Head of caudate nucleus (tissue), 42 donors: ENCODE measurements around the gene SH3TC1.

Experiments used
- DNase-seq, 42 donors: peaks; one replicate each; pipeline versions ENCODE4 v3.0.0 to v3.0.0-alpha.2; 2020 to 2021; ENCODE audit warnings: mixed read lengths in 7 of 42
- intact Hi-C: fragments of 100-400 bp; cut with DNase I; formaldehyde crosslinking; loops from one replicate; pipeline ENCODE4 v1.15.0; 2022

The SH3TC1 gene

DNA sequence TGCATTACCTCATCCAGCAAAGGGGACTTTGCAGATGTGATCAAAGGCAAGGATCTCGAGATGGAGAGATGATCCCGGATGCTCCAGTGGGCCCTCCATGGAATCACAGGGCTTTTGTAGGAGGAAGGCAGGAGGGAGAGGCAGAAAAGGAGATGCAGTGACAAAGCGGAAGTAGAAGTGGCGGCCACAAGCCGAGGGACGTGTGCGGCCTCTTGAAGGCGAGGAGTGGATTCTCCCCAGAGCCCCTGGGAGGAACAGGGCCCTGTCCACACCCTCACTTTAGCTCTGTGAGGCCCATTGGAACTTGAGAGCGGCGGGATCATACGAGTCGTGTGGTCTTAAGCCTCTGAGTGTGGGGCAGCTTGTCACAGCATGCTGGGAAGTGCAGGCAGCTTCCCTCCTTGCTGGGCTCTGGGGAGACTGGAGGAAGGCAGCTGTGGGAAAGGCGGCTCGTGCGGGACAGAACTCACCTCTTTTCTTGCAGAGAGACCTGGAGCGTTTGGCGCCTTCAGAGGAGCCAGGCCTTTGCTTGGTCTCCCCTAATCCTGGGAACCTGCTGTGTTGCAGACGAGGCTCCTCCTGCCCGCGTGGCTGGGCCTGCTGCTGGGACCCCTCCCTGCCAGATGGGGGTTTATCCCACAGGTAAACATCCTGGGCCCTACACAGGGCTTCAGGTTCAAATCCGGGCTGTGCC lies 10.2 kb downstream of the SH3TC1 start:
- no peak for DNase-seq
- intact Hi-C loops, result no loop called here

DNA sequence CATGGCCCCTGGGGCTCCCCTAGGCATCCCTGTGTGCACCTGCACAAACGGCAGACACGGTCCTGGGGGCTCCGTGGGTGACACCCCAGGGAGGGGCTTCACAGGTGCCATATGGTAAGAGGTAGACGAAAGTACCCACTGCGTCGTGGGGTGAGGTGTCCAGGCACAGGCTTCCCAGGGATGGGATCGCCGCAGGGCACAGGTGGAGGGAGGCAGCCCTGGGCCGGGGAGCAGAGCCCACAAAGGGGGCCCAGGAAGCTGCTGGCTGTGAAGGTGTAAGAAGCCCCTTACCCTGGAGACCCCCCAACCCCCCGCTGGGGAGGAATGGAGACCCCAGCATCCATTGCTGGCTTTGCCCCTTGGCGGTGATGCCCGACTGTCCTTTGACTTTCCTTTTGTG lies 10.9 kb downstream of the SH3TC1 start:
- no peak for DNase-seq
- intact Hi-C loops, result no loop called here

DNA sequence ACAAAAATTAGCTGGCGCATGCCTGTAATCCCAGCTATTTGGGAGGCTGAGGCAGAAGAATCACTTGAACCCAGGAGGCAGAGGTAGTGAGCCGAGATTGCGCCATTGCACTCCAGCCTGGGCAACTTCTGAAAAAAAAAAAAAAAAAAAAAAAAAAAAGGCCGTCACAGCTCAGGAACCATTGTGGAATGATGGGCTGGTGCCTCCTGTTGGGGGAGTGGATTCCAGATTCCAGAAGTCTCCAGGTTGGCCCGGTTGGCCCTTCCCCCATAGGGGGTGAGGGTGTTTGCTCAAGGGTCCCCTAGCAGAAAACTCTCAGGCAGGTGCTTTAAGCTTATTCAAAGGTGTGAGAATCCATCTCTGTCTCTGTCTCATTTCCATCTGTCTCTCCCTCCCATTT lies 11.5 kb downstream of the SH3TC1 start:
- intact Hi-C loops, result no loop called here
- no peak for DNase-seq

DNA sequence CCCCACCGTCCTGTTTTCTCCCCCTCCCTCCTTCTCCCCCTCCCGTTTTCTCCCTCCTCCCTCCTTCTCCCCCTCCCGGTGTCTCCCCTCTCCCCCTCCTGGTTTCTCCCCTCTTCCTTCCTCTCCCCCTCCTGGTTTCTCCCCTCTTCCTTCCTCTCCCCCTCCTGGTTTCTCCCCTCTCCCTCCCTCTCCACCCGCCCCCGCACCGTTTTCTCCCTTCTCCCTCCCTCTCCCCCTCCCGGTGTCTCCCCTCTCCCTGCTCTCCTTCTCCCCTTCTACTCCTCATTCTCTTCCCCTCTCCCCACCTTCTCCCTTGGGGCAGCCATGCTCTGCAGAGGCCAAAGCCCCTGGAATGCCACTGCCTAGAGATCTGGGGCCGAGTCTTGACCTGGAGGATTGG lies 12.2 kb downstream of the SH3TC1 start:
- intact Hi-C loops, result no loop called here
- DNase-seq, result no peak

DNA sequence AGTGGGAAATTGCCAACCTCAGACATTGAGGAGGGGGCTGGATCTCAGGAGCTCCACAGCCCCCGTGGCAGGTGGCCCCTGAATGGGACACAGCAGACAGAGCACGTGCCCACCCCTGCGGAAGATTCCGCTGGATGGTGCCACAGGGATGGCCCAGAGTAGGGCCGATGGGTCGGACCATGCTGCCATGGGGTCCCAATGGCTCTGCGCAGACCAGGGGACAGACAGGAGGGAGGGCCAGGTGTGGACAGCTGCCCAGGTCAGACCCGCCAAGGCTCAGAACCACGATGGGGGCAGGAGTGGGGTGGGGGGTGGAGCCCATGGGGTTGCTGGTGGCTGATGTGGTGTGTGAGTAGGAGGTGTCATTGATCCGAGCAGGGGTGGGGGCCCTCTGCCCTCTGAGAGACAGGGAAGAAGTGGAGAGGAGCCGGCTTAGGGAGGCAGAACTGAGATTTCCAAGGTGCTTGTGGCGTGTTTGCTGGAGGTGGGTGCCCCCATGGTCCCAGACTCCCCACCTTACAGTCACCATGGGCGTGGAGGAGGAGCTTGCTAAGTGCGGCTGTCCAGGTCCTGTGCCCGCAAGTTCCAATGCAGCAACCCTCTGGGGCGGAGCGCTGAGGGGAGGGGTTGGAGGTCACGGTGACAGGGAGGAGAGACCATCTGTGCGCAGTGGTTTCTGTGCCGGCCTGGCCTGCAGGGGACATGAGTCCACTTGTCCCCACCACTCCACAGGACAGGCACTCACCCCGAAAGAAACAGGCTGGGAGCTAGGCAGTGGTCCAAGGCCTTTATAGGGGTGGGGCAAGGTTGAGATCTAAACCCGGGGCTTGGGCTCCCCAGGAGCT lies 12.9 kb downstream of the SH3TC1 start:
- DNase-seq, result no peak
- intact Hi-C loops, result no loop called here

DNA sequence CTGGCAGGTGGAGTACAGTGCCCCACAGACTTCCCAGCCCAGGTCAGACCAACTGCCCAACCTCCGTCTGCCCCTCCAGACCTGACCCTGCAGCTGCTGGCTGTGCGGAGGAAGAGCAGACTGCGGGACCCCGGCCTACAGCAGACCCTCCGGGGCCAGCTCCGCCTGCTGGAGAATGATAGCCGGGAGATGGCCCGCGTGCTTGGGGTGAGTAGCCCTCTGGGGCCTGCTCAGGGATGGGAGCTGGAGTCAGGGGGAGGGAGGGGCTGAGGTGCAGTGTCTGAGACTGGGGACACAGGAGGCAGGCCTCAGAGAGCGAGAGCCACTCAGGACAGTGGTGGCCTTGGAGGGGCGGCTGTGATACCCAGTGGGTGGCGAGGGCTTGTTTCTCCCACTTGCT lies 13.5 kb downstream of the SH3TC1 start:
- no peak for DNase-seq
- intact Hi-C loops, result no loop called here

DNA sequence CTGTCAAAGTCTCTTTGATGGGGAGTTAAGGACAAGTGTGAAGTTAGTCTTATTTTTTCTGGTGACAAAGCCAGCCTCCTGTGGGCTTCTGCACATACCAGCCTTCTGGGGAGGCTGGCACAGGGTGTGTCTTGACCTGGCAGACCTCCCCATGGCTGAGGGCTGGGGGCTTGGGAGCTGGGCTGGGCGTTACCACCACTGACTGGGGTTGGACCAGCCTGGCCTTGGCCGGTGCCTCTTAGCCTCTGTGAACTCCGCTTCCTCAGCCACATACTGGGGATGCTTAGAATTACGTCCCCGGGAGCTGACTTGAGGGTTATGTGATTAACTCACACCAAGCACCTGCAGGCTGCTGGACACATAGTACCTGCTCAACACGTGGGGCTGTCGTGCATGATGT lies 14.0 kb downstream of the SH3TC1 start:
- no peak for DNase-seq
- intact Hi-C loops, result no loop called here

DNA sequence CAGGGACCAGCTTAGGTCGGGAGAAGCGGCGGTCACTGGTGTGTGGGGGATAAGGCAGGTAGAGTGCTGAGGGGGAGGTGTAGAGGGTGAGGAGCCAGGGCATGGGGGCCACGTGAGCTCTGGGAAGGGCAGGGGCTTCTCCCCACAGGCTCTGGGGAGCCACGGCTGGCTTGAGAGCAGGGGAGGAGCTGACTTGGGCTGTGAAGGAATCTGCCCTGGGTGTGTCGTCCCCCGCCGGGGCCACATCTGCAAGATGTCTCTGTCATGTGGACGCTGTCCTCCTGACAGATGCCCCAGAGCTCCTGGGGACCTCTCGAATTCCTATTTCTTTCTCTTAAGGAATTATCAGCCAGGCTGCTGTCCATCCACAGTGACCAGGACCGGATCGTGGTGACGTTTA lies 15.0 kb downstream of the SH3TC1 start:
- no peak for DNase-seq
- intact Hi-C loops, result no loop called here

DNA sequence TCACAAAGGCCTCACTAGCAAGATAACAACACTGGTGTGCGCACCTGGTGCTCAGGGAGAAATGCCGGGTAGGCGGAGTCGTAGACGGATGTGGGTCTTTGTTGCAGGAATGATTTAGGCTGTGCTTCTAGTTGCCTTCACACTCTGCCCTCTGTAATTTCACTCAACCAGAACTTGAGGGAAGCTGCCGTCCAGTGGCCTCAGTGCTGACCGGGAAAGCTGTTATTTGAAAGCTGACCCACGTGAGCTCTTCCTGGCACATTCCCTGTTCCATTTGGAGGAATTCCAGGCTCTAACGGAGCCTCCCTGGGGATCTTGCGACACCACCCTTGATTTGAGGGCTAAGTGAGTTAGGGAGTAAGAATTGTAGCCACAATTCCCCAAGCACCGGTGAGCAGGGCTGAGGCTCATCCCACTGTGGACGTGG lies 15.9 kb downstream of the SH3TC1 start:
- peak in 3 of 42 donors; percentile 16 to 56 (median 20) for DNase-seq

DNA sequence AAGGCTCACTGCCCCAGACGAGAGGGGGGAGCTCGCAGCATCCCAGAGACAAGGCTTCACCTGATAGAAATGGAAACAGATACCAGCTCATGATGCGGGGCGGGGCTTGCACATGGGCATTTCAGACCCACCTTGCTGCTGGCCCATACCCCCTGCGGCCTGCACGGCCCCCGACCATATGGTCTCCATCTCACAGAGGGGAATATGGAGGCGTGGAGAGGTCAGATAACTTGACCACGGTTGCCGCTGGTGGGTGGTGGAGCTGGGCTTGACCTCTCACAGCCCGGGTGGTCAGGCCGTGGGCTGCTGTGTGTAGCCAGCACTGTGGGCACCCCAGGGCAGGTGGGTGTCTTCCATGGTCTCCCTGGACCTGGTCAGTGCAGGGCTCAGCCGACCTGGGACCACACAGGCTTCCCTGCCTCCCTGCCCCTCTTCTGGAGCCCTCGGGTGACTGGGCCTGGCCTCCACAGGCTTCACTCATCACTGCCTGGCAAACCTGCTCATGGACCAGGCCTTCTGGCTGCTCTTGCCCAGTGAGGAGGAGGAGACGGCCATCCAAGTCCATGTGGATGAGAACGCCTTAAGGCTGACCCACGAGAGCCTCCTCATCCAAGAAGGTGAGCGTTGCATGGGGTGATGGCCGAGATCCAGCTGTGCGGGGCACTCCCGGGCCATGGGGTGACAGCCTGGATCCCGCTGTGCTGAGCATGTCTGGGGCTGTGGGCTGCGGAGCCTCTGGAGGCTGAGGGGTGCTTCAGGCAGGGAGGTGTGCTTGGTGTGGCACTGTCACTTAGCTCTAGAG lies 16.8 kb downstream of the SH3TC1 start:
- no peak for DNase-seq
- intact Hi-C loops, result no loop called here

More for the DNA sequence above, 15.9 kb downstream of the SH3TC1 start:
- intact Hi-C loops, result no loop called here

DNA sequence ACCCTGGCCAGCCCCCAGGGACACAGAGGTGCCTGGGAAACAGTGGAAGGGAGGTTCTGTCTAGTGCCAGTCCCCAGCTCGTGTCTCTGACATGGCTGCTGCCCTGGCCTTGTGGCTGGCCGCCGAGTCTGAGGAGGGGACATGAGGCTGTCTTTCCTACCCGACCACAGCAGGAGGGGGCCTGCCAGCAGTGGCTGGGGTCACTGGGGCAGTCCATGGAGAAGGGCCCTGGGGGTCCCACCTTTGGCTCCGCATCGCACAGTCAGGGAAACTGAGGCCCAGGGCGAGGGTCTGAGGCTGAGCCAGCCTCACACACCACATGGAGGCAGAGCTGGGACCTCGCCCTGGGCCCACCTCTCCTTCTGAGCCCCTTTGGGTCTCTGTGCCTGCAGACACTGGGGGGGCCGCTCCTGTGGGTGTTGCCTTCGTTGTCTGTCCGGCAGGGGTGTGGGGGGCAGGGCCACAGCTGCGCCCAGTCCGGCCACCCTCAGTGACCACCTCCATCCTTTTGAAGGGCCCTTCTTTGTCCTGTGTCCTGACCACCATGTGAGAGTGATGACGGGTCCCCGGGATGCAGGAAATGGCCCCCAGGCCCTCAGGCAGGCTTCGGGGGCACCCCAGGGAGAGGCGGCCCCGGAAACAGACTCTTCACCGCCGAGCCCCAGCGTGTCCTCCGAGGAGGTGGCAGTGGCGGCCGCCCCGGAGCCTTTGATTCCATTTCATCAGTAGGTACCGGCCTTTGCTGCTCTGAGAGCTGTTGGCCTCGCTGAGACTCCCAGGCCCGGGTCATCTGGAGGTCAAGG lies 17.6 kb downstream of the SH3TC1 start:
- intact Hi-C loops, result no loop called here
- no peak for DNase-seq

DNA sequence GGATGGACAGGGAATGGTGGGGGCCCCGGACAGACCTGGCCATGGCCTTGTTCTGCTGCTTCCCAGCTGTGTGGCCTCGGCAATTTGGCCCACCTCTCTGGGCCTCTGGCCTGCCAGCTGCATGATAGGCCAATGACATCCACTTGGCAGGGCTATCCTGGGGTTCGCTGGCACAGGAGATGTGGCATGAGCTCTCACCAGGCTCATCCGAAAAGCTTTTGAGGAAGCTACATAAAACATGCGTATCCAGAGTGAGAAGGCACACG lies 18.1 kb downstream of the SH3TC1 start:
- no peak for DNase-seq
- intact Hi-C loops, result no loop called here

DNA sequence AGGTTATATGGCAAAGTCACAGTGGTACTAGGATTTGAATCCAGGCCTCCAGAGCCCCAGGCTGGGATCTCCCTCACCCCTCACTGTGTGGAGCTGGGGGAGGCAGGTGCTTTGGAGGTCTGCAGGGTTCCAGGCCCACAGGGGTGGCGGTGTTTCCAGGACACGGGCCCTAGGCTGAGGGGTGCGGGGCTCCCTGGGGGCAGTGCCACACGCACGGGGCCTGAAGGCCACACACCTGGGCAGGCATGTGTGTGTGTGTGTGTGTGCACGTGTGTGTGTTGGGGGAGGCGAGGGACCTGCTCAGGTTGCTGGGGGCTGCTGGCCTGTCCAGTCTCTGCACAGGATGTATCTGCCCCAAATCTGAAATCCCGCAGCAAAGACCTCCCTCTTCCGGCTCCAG lies 18.8 kb downstream of the SH3TC1 start:
- intact Hi-C loops, result no loop called here
- no peak for DNase-seq

DNA sequence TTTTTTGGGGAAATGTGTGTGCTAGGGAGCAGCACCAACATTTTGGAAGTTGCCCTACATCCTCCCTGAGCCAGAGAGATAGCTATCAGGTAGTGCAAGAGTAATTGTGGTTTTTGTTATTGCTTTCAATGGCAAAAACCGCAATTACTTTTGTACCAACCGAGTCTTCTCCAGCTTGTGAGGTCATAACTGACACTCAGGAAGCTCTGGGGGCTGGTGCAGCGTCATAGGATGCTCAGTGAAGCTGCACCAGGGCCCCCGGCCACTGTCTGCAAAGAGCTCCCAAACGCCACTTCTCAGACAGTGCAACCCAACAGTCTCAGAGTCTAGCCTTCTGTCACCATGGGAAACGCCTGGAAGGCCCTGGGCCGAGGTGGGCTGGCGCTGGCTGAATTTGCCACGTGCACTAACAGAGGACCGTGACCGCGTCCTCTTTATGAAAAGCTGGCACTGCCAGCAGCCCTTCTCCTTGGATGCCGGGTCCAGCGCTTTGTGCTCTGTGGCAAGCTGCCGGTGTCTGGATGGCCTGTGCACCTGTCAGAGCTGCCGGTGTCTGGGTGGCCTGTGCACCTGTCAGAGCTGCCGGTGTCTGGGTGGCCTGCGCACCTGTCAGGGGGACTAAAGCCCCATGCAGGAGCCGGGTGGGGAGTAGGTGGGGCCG lies 19.4 kb downstream of the SH3TC1 start:
- DNase-seq, result no peak

DNA sequence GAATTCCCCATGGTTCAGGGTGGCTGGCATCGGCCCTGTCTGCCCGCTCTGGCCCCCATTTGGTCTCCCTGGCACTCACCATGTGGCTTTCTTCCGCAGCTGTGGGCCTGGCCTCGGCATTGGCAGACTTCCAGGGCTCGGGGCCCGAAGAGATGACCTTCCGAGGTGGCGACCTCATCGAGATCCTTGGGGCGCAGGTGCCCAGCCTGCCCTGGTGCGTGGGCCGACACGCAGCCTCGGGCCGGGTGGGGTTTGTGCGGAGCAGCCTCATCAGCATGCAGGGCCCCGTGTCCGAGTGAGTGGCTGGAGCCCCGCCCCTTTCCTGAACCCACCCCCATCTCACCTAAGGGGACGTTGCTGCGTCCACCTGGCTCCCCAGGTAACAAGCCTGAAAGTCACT lies 20.1 kb downstream of the SH3TC1 start:
- intact Hi-C loops, result no loop called here
- no peak for DNase-seq

More for the DNA sequence above, 19.4 kb downstream of the SH3TC1 start:
- intact Hi-C loops, result no loop called here

DNA sequence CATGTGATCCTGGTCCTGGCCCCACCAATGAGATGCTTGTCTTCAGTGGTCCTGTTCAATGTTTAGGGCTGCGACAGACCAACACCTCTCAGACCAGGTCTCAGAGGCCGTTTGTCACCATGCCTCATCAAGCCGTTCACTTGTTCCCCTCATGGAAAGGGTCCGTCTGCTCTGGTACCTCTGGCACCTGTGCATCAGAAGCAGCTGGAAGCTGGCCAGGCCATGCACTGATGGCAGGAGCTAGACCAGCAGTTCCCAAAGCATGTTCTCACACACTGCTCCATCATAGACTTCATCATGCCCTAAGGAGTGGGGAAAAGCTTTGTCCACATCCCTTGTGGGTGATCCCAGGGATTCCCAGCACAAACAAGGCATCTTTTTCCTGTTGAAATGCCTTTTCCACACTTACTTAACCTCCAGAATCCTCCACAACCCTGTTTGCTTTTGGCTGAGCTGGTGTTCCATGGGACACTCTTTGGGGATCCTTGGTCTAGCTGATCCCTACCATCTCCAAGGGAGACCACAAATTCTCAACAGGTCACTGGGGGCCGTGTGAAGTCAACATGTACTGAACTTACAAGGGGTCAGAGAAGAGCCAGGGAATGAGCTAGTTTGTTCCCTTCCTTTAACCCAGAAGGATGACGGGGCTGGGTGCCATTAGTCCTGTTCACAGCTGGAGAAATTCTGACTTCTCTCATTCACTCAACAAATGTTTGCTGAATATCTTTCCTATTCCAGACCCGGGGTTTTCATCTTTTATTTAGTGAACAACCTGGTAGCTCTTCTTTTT lies 21.8 kb downstream of the SH3TC1 start:
- intact Hi-C loops, result no loop called here

DNA sequence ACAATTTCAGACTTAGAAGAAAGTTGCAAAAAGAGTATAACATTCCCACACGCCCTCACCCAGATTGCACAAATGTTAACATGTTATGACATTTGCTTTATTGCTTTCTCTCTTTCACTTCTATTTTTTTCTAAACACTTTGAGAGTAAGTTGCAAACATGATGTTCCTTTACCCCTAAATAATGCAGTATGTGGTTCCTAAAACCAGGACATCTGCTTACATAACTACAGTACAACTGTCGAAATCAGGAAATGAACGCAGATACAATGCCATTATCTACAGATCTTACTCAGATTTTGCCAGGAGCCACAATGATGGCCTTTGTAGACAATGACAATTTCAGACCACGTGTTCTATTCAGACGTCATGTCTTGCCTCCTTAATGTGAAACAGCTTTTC lies 22.4 kb downstream of the SH3TC1 start:
- intact Hi-C loops, result no loop called here
- DNase-seq, result peak in 2 of 42 donors; percentile 53 to 60

More for the DNA sequence above, 21.8 kb downstream of the SH3TC1 start:
- no peak for DNase-seq

DNA sequence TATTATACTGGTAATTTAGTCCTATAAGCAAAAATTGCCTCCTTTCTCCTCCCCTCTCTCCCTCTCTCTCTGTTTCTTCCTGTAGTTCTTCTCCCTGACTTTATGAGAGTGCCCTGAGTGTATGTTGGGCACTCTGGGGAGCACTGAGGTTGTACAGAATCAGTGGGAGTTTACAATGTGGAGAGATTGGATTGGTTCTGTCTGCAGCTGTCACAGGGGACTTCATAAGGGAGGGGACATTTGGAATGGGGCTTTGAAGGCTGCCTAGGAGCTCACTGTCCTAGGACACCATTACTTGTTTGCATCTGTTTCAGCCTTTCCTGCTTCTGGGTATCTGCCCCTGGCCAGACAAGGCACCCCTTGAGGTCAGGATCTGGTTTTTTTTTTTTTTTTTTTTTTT lies 22.9 kb downstream of the SH3TC1 start:
- intact Hi-C loops, result no loop called here
- DNase-seq, result no peak
